PC-9 (cell line): Measurements from ENCODE around the gene ITGB6. TPM values are rescaled to one million over a fixed set of nuclear protein-coding genes. Genes with fewer than 3 reads are reported as not detected.

Source experiments
- BruUV-seq: library from RNA; stranded (reverse); fragments of 400-500 nt; replicated peaks from 2 replicates; lab custom pipeline; 2021; lab: Mats Ljungman, UMichigan
- CTCF ChIA-PET: fragments of 300-600 bp; sonication (Branson Sonifier 250); formaldehyde crosslinking; loops from one replicate; lab custom pipeline; 2022; ENCODE audit warnings: antibody characterized with exemption; lab: Charles Lee
- POLR2A ChIA-PET: fragments of 300-600 bp; sonication (Branson Sonifier 250); formaldehyde crosslinking; loops from one replicate; lab custom pipeline; 2022; ENCODE audit warnings: antibody characterized with exemption; ENCODE audit not compliant: unreplicated experiment; lab: Charles Lee
- DNase-seq, 2 experiments: peaks; one replicate each; pipeline versions ENCODE4 v3.0.0 to v3.0.0-alpha.2; 2015 to 2022; ENCODE audit warnings: mixed read lengths in 1 of 2
- H2AFZ ChIP-seq: fragments of 200-600 bp; sonication (generic); 2 replicates; pipeline ENCODE4 v1.8.1; 2017; ENCODE audit warnings: antibody characterized with exemption
- H3F3A ChIP-seq: fragments of 200-600 bp; sonication (generic); 2 replicates; pipeline ENCODE4 v1.8.1; 2017; ENCODE audit warnings: antibody characterized with exemption, mild to moderate bottlenecking, low read depth; ENCODE audit not compliant: insufficient read depth
- H3K27ac ChIP-seq: fragments of 200-600 bp; sonication (generic); 2 replicates; pipeline ENCODE4 v1.6.1; 2016; ENCODE audit warnings: mixed run types
- H3K27me3 ChIP-seq: fragments of 200-600 bp; sonication (generic); 2 replicates; pipeline ENCODE4 v1.6.1; 2016; ENCODE audit warnings: low read depth, mixed run types; ENCODE audit not compliant: insufficient read depth
- H3K36me3 ChIP-seq: fragments of 200-600 bp; sonication (generic); 2 replicates; pipeline ENCODE4 v1.6.1; 2016; ENCODE audit warnings: low read depth, mixed run types
- H3K4me1 ChIP-seq: fragments of 200-600 bp; sonication (generic); replicated peaks from 2 replicates; pipeline ENCODE4 v1.6.1; 2016; ENCODE audit warnings: mixed run types; ENCODE audit not compliant: insufficient read depth
- H3K4me2 ChIP-seq: fragments of 200-600 bp; sonication (generic); 2 replicates; pipeline ENCODE4 v1.6.1; 2017; ENCODE audit warnings: mixed run types
- H3K4me3 ChIP-seq: fragments of 200-600 bp; sonication (generic); 2 replicates; pipeline ENCODE4 v1.6.1; 2016; ENCODE audit warnings: mixed run types
- H3K79me2 ChIP-seq: fragments of 200-600 bp; sonication (generic); 2 replicates; pipeline ENCODE4 v1.6.1; 2017; ENCODE audit warnings: low read depth, mixed run types
- H3K9me2 ChIP-seq: fragments of 200-600 bp; sonication (generic); 2 replicates; pipeline ENCODE4 v1.8.1; 2017; ENCODE audit warnings: mild to moderate bottlenecking; ENCODE audit not compliant: insufficient read depth
- H3K9me3 ChIP-seq: fragments of 200-600 bp; sonication (generic); 2 replicates; pipeline ENCODE4 v1.8.1; 2016; ENCODE audit warnings: low read depth; ENCODE audit not compliant: insufficient read depth
- H4K20me1 ChIP-seq: fragments of 200-600 bp; sonication (generic); 2 replicates; pipeline ENCODE4 v1.8.1; 2017; ENCODE audit not compliant: insufficient read depth
- CTCF ChIP-seq: fragments of 200-600 bp; sonication (generic); conservative IDR thresholded peaks from 2 replicates; pipeline ENCODE4 v1.6.1; 2017; ENCODE audit warnings: mixed run types, antibody characterized with exemption, mild to moderate bottlenecking, moderate library complexity
- EZH2 ChIP-seq: fragments of 200-600 bp; sonication (generic); IDR thresholded peaks from 2 replicates; pipeline ENCODE4 v1.8.0; 2017; ENCODE audit warnings: antibody characterized with exemption, low read depth
- intact Hi-C: fragments of 100-400 bp; cut with micrococcal nuclease; formaldehyde crosslinking; loops from one replicate; pipeline ENCODE4 v1.10.0; 2022; ENCODE audit not compliant: unreplicated experiment
- total RNA-seq: library from RNA; stranded (reverse); gene quantifications from 2 replicates; pipeline ENCODE4 v1.2.3, GENCODE V29; 2021

ITGB6 gene
- total RNA-seq, 1 experiment from 2014 or later = 24.3 TPM

GRCh38 chr2:160169988-160170387 is 30.1 kb downstream of the ITGB6 start:
- DNase-seq = no peak
- Histone ChIP-seq H3K9me2 (no peaks in the 10 kb centered on the region), H3K4me1 (peaks cover 10% of the 10 kb centered on the region; the same call in 1 of the 2 replicates), H3K27ac (no peak overlapping the region), H3K27me3 (no peaks in the 10 kb centered on the region), H4K20me1 (no peaks in the 10 kb centered on the region), H3F3A (0 out of 2 replicates have a peak, but pooled peaks cover 4% of the 10 kb centered on the region), H3K79me2 (no peaks in the 10 kb centered on the region), H3K9me3 (no peaks in the 10 kb centered on the region), H3K4me2 (no peak overlapping the region), H2AFZ (no peak overlapping the region), H3K36me3 (peaks cover 26% of the 10 kb centered on the region), H3K4me3 (no peak overlapping the region)
- ChIA-PET POLR2A (no interaction called here), CTCF (no interaction called here)
- intact Hi-C loops = no loop called here
- TF ChIP-seq CTCF (no peak), EZH2 (no peak)
- no TSS peak for BruUV-seq

- TF ChIP-seq EZH2 = no peak
- no peak for TF ChIP-seq CTCF
- no peak for DNase-seq
- POLR2A ChIA-PET = no interaction called here
- H3K79me2 ChIP-seq = no peaks in the 10 kb centered on the region
- peaks cover 26% of the 10 kb centered on the region for H3K36me3 ChIP-seq
- H2AFZ ChIP-seq = no peak overlapping the region
- BruUV-seq = no TSS peak
- CTCF ChIA-PET = no interaction called here
- H3K27ac ChIP-seq = no peak overlapping the region
- no peak overlapping the region for H3K4me3 ChIP-seq
- no peaks in the 10 kb centered on the region for H3K27me3 ChIP-seq
- H3K9me3 ChIP-seq = no peaks in the 10 kb centered on the region
- no peaks in the 10 kb centered on the region for H3K9me2 ChIP-seq
- H3K4me2 ChIP-seq = no peak overlapping the region
- peaks cover 10% of the 10 kb centered on the region; the same call in 1 of the 2 replicates for H3K4me1 ChIP-seq
- 0 out of 2 replicates have a peak, but pooled peaks cover 4% of the 10 kb centered on the region for H3F3A ChIP-seq
- intact Hi-C loops = no loop called here
- H4K20me1 ChIP-seq = no peaks in the 10 kb centered on the region
These were observed 30.6 kb downstream of the ITGB6 start for GRCh38 chr2:160169471-160169870.

DNA sequence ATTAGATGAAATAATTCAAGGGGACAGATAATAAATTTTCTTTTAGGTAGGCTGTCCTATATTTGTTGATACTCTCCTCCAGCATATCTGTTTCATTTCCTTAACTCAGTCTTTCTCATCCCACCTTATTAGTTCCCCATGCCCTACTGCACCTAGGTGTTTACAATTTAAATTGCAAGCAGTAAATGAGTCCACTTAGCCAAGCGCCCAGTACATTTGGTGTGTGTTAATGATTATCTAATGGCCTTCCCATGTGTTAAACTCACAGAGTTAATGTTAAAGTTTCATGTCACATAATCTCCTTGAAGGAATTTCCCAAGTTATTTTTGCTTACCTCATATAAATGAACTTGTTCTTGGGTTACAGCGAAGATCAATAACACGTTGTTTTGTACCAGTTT is 31.2 kb downstream of the ITGB6 start:
- Histone ChIP-seq H2AFZ (no peak overlapping the region), H3F3A (0 out of 2 replicates have a peak, but pooled peaks cover 4% of the 10 kb centered on the region), H3K4me2 (no peak overlapping the region), H3K79me2 (no peaks in the 10 kb centered on the region), H3K4me1 (peaks cover 10% of the 10 kb centered on the region; the same call in 1 of the 2 replicates), H3K36me3 (peaks cover 26% of the 10 kb centered on the region), H3K27ac (no peak overlapping the region), H3K9me3 (no peaks in the 10 kb centered on the region), H3K27me3 (no peaks in the 10 kb centered on the region), H4K20me1 (no peaks in the 10 kb centered on the region), H3K4me3 (no peak overlapping the region), H3K9me2 (no peaks in the 10 kb centered on the region)
- no peak for DNase-seq
- ChIA-PET CTCF (no interaction called here), POLR2A (no interaction called here)
- no TSS peak for BruUV-seq
- intact Hi-C loops = no loop called here
- TF ChIP-seq EZH2 (no peak), CTCF (no peak)
